Central memory CD8-positive, alpha-beta T cell (primary cell): Measurements from ENCODE around the gene ZHX3.
"Not testable (repeated sequence)": the region's sequence is repeated elsewhere in the genome, so short reads cannot be mapped to it uniquely, and the experiment has no call there.

ENCODE experiments used
- ATAC-seq: fragments of 150-1000 bp; cut with Tn5 transposase; replicated peaks from 2 replicates; pipeline ENCODE4 v1.10.0; 2022; ENCODE audit warnings: mild to moderate bottlenecking, moderate FRiP score, moderate number of reproducible peaks; ENCODE audit not compliant: poor library complexity, severe bottlenecking; ENCODE audit errors: extremely low read depth
- DNase-seq, 2 donors: peaks; one replicate each; pipeline ENCODE4 v3.0.0; 2021; ENCODE audit warnings: low spot score in 2 of 2
- H3K27ac Mint-ChIP-seq: one replicate; pipeline ENCODE4 v1.8.0; 2022; ENCODE audit warnings: low read depth, mild to moderate bottlenecking, moderate library complexity, mixed read lengths
- H3K27me3 Mint-ChIP-seq: one replicate; pipeline ENCODE4 v1.8.0; 2022; ENCODE audit warnings: mixed read lengths
- H3K36me3 Mint-ChIP-seq: one replicate; pipeline ENCODE4 v1.8.0; 2022; ENCODE audit warnings: mild to moderate bottlenecking, moderate library complexity, mixed read lengths; ENCODE audit not compliant: insufficient read depth
- H3K4me1 Mint-ChIP-seq: one replicate; pipeline ENCODE4 v1.8.0; 2022; ENCODE audit warnings: mixed read lengths
- H3K4me3 Mint-ChIP-seq: one replicate; pipeline ENCODE4 v1.8.0; 2022; ENCODE audit warnings: mild to moderate bottlenecking, moderate library complexity, mixed read lengths
- H3K9me3 Mint-ChIP-seq: one replicate; pipeline ENCODE4 v1.8.0; 2022; ENCODE audit warnings: mixed read lengths

Gene ZHX3

GRCh38 chr20:41314386-41314785 lies 3.1 kb downstream of the ZHX3 start:
- Mint-ChIP-seq H3K27ac (no peak overlapping the region), H3K36me3 (peaks cover 2% of the 10 kb centered on the region), H3K27me3 (no peaks in the 10 kb centered on the region), H3K4me1 (peaks cover 8% of the 10 kb centered on the region), H3K4me3 (no peak overlapping the region), H3K9me3 (no peaks in the 10 kb centered on the region)
- DNase-seq (no peak), ATAC-seq (no peak)

- H3K4me1 Mint-ChIP-seq, DNase-seq, H3K36me3 Mint-ChIP-seq, H3K27me3 Mint-ChIP-seq, H3K4me3 Mint-ChIP-seq, H3K27ac Mint-ChIP-seq, H3K9me3 Mint-ChIP-seq, ATAC-seq: not testable (repeated sequence)
These were observed 5.5 kb downstream of the ZHX3 start for GRCh38 chr20:41312009-41312408.

GRCh38 chr20:41309817-41310216 lies 7.7 kb downstream of the ZHX3 start:
- ATAC-seq (no peak), DNase-seq (no peak)

GRCh38 chr20:41308726-41309413 lies 8.7 kb downstream of the ZHX3 start:
- H3K9me3 Mint-ChIP-seq: no peaks in the 10 kb centered on the region
- ATAC-seq (no peak), DNase-seq (no peak)
- H3K36me3 Mint-ChIP-seq: no peaks in the 10 kb centered on the region
- no peaks in the 10 kb centered on the region for H3K4me1 Mint-ChIP-seq
- no peaks in the 10 kb centered on the region for H3K27me3 Mint-ChIP-seq
- H3K27ac Mint-ChIP-seq: no peak overlapping the region
- H3K4me3 Mint-ChIP-seq: no peak overlapping the region

More at GRCh38 chr20:41309817-41310216, 7.7 kb downstream of the ZHX3 start:
- H3K27ac Mint-ChIP-seq: no peak overlapping the region
- H3K27me3 Mint-ChIP-seq: no peaks in the 10 kb centered on the region
- no peaks in the 10 kb centered on the region for H3K9me3 Mint-ChIP-seq
- no peaks in the 10 kb centered on the region for H3K36me3 Mint-ChIP-seq
- H3K4me3 Mint-ChIP-seq: no peak overlapping the region
- no peaks in the 10 kb centered on the region for H3K4me1 Mint-ChIP-seq

GRCh38 chr20:41308290-41308711 lies 9.2 kb downstream of the ZHX3 start:
- H3K9me3 Mint-ChIP-seq: no peaks in the 10 kb centered on the region
- DNase-seq (no peak), ATAC-seq (no peak)
- no peak overlapping the region for H3K4me3 Mint-ChIP-seq
- no peaks in the 10 kb centered on the region for H3K27me3 Mint-ChIP-seq
- H3K36me3 Mint-ChIP-seq: no peaks in the 10 kb centered on the region
- no peak overlapping the region for H3K27ac Mint-ChIP-seq
- no peaks in the 10 kb centered on the region for H3K4me1 Mint-ChIP-seq

GRCh38 chr20:41307021-41307420 lies 10.5 kb downstream of the ZHX3 start:
- H3K4me3 Mint-ChIP-seq: no peak overlapping the region
- no peaks in the 10 kb centered on the region for H3K36me3 Mint-ChIP-seq
- no peak for ATAC-seq
- no peak overlapping the region for H3K27ac Mint-ChIP-seq
- H3K27me3 Mint-ChIP-seq: no peaks in the 10 kb centered on the region
- no peak for DNase-seq
- H3K9me3 Mint-ChIP-seq: no peaks in the 10 kb centered on the region
- H3K4me1 Mint-ChIP-seq: no peaks in the 10 kb centered on the region

- Mint-ChIP-seq H3K4me3 (no peak overlapping the region), H3K27me3 (no peaks in the 10 kb centered on the region), H3K4me1 (no peaks in the 10 kb centered on the region), H3K27ac (no peak overlapping the region), H3K9me3 (no peaks in the 10 kb centered on the region), H3K36me3 (no peaks in the 10 kb centered on the region)
- ATAC-seq (no peak), DNase-seq (no peak)
These were observed 11.3 kb downstream of the ZHX3 start for GRCh38 chr20:41306061-41306727.

GRCh38 chr20:41304424-41305079 lies 13.0 kb downstream of the ZHX3 start:
- Mint-ChIP-seq H3K36me3 (no peaks in the 10 kb centered on the region), H3K4me3 (no peak overlapping the region), H3K4me1 (no peaks in the 10 kb centered on the region)

GRCh38 chr20:41304002-41304401 lies 13.5 kb downstream of the ZHX3 start:
- no peaks in the 10 kb centered on the region for H3K36me3 Mint-ChIP-seq
- no peak overlapping the region for H3K27ac Mint-ChIP-seq
- H3K4me3 Mint-ChIP-seq: no peak overlapping the region
- no peak for DNase-seq
- no peak for ATAC-seq
- H3K27me3 Mint-ChIP-seq: no peaks in the 10 kb centered on the region
- no peaks in the 10 kb centered on the region for H3K4me1 Mint-ChIP-seq
- H3K9me3 Mint-ChIP-seq: no peaks in the 10 kb centered on the region

More at GRCh38 chr20:41304424-41305079, 13.0 kb downstream of the ZHX3 start:
- Mint-ChIP-seq H3K27ac (no peak overlapping the region), H3K27me3 (no peaks in the 10 kb centered on the region), H3K9me3 (no peaks in the 10 kb centered on the region)
- no peak for ATAC-seq
- no peak for DNase-seq

- no peak for ATAC-seq
- Mint-ChIP-seq H3K9me3 (no peaks in the 10 kb centered on the region), H3K4me1 (no peaks in the 10 kb centered on the region), H3K27ac (no peak overlapping the region), H3K36me3 (no peaks in the 10 kb centered on the region), H3K4me3 (no peak overlapping the region), H3K27me3 (no peaks in the 10 kb centered on the region)
- DNase-seq: no peak
These were observed 16.6 kb downstream of the ZHX3 start for GRCh38 chr20:41300886-41301285.

GRCh38 chr20:41300383-41300782 lies 17.1 kb downstream of the ZHX3 start:
- Mint-ChIP-seq H3K4me3 (no peak overlapping the region), H3K27ac (no peak overlapping the region), H3K9me3 (no peaks in the 10 kb centered on the region), H3K36me3 (no peaks in the 10 kb centered on the region), H3K4me1 (no peaks in the 10 kb centered on the region), H3K27me3 (no peaks in the 10 kb centered on the region)
- DNase-seq: no peak
- no peak for ATAC-seq

- Mint-ChIP-seq H3K27me3 (no peaks in the 10 kb centered on the region), H3K36me3 (no peaks in the 10 kb centered on the region), H3K27ac (no peak overlapping the region), H3K4me3 (no peak overlapping the region), H3K4me1 (no peaks in the 10 kb centered on the region), H3K9me3 (no peaks in the 10 kb centered on the region)
- DNase-seq (no peak), ATAC-seq (no peak)
These were observed 17.6 kb downstream of the ZHX3 start for GRCh38 chr20:41299899-41300298.
